Common myeloid progenitor, CD34-positive (primary cell): Measurements from ENCODE around the gene RXRB.
A peak's percentile ranks its signal among the peaks of the same experiment; 100 is the strongest.

Experiments used
- CTCF ChIA-PET: fragments of 350-600 bp; sonication (Branson Sonifier 250); formaldehyde crosslinking; loops from one replicate; lab custom pipeline; 2021; ENCODE audit warnings: antibody characterized with exemption; lab: Charles Lee
- POLR2A ChIA-PET: fragments of 350-600 bp; sonication (Branson Sonifier 250); formaldehyde crosslinking; loops from one replicate; lab custom pipeline; 2021; ENCODE audit warnings: antibody characterized with exemption; lab: Charles Lee
- DNase-seq, 3 donors: peaks; one replicate each; pipeline versions ENCODE4 v3.0.0 to v3.0.0-alpha.2; 2013
- H3K27ac ChIP-seq, 2 experiments: 1 replicate in 1 of 2; 2 replicates in 1 of 2; pipeline ENCODE4 v1.7.0; 2013; ENCODE audit warnings: inconsistent platforms in 2 of 2, low read length in 2 of 2, mild to moderate bottlenecking in 2 of 2, low read depth in 1 of 2, moderate library complexity in 1 of 2; ENCODE audit not compliant: severe bottlenecking in 2 of 2, insufficient read depth in 1 of 2, poor library complexity in 1 of 2
- H3K27me3 ChIP-seq, 5 experiments: replicated peaks in 2 of 5; 1 replicate in 3 of 5; 2 replicates in 2 of 5; pipeline versions ENCODE4 v1.6.1 to v1.7.0; 2013; ENCODE audit warnings: low read length in 4 of 5, mild to moderate bottlenecking in 2 of 5, moderate library complexity in 2 of 5, inconsistent platforms in 1 of 5; ENCODE audit not compliant: insufficient read depth in 5 of 5, control insufficient read depth in 4 of 5
- H3K36me3 ChIP-seq, 4 experiments: 1 replicate in 2 of 4; 2 replicates in 2 of 4; pipeline versions ENCODE4 v1.6.1 to v1.7.0; 2013; ENCODE audit warnings: low read length in 3 of 4, control low read depth in 1 of 4, mild to moderate bottlenecking in 1 of 4; ENCODE audit not compliant: control insufficient read depth in 4 of 4, insufficient read depth in 4 of 4
- H3K4me1 ChIP-seq, 4 experiments: 1 replicate in 3 of 4; 2 replicates in 1 of 4; pipeline versions ENCODE4 v1.6.1 to v1.7.1; 2013; ENCODE audit warnings: low read length in 3 of 4, mild to moderate bottlenecking in 3 of 4, control low read depth in 1 of 4, inconsistent platforms in 1 of 4, moderate library complexity in 1 of 4; ENCODE audit not compliant: control insufficient read depth in 4 of 4, insufficient read depth in 4 of 4; ENCODE audit errors: control extremely low read depth in 1 of 4
- H3K4me3 ChIP-seq, 7 experiments: 1 replicate in 4 of 7; 2 replicates in 3 of 7; pipeline versions ENCODE4 v1.5.1 to v1.7.0; 2013; ENCODE audit warnings: mild to moderate bottlenecking in 7 of 7, low read length in 6 of 7, moderate library complexity in 6 of 7, inconsistent platforms in 2 of 7, low read depth in 2 of 7, control low read depth in 1 of 7; ENCODE audit not compliant: insufficient read depth in 4 of 7, control insufficient read depth in 1 of 7; ENCODE audit errors: extremely low read depth in 1 of 7
- H3K9me3 ChIP-seq, 5 experiments: 1 replicate in 4 of 5; 2 replicates in 1 of 5; pipeline versions ENCODE4 v1.6.1 to v1.7.1; 2013; ENCODE audit warnings: low read length in 4 of 5, mild to moderate bottlenecking in 2 of 5, inconsistent platforms in 1 of 5, low read depth in 1 of 5, moderate library complexity in 1 of 5; ENCODE audit not compliant: control insufficient read depth in 4 of 5, insufficient read depth in 2 of 5; ENCODE audit errors: control extremely low read depth in 1 of 5
- whole genome bisulfite sequencing: methylation state at CpG from one replicate; pipeline ENCODE4 v1.1.5; 2013; ENCODE audit not compliant: insufficient coverage; 5-methylcytosine and 5-hydroxymethylcytosine counted together

The RXRB gene

GRCh38 chr6:33164665-33165373 is 35.6 kb downstream of the RXRB start:
- Histone ChIP-seq H3K9me3 (no peaks in the 10 kb centered on the region), H3K27ac (no peak overlapping the region), H3K36me3 (no peaks in the 10 kb centered on the region), H3K4me3 (no peak overlapping the region), H3K27me3 (peaks cover 0 to 5% (median 0%) of the 10 kb centered on the region in 5 experiments), H3K4me1 (peaks cover 0 to 20% (median 14%) of the 10 kb centered on the region in 4 experiments)
- DNase-seq = no peak
- ChIA-PET CTCF (interaction anchor here (0.9 to 7.0 kb wide), 4 partner anchors 10 to 53 kb away, joined by 3 to 62 read pairs (median 4); no protein-coding TSS in a partner anchor), POLR2A (interaction anchor here (0.8 kb wide), 1 partner anchor 15 kb away, joined by 3 read pairs; no protein-coding TSS in a partner anchor)
- WGBS = 88% methylated on average over 6 of the region's 14 CpGs

- DNase-seq = no peak
- ChIA-PET POLR2A (interaction anchor here (0.8 kb wide), 1 partner anchor 14 kb away, joined by 3 read pairs; no protein-coding TSS in a partner anchor), CTCF (interaction anchor here (0.9 to 7.0 kb wide), 5 partner anchors 10 to 52 kb away, joined by 3 to 62 read pairs (median 4); no protein-coding TSS in a partner anchor)
- WGBS = 71% methylated on average over 4 of the region's 10 CpGs
- H3K4me3 ChIP-seq = no peak overlapping the region
- H3K36me3 ChIP-seq = no peaks in the 10 kb centered on the region
- no peak overlapping the region for H3K27ac ChIP-seq
- peaks cover 0 to 20% (median 14%) of the 10 kb centered on the region in 4 experiments for H3K4me1 ChIP-seq
- no peaks in the 10 kb centered on the region for H3K9me3 ChIP-seq
- H3K27me3 ChIP-seq = peaks cover 0 to 5% (median 0%) of the 10 kb centered on the region in 5 experiments
Observed at GRCh38 chr6:33164176-33164575, 36.3 kb downstream of the RXRB start.

GRCh38 chr6:33163540-33163939 is 36.9 kb downstream of the RXRB start:
- 93% methylated on average over 9 of the region's 10 CpGs for WGBS
- Histone ChIP-seq H3K27ac (no peak overlapping the region), H3K4me3 (no peak overlapping the region), H3K36me3 (no peaks in the 10 kb centered on the region), H3K9me3 (no peaks in the 10 kb centered on the region), H3K4me1 (peaks cover 0 to 20% (median 14%) of the 10 kb centered on the region in 4 experiments), H3K27me3 (peaks cover 0 to 5% (median 0%) of the 10 kb centered on the region in 5 experiments)
- ChIA-PET POLR2A (no interaction called here), CTCF (interaction anchor here (0.9 to 7.0 kb wide), 3 partner anchors 11 to 43 kb away, joined by 3 to 62 read pairs (median 4); no protein-coding TSS in a partner anchor)
- DNase-seq = no peak

GRCh38 chr6:33161354-33162331 is 38.8 kb downstream of the RXRB start:
- Histone ChIP-seq H3K4me1 (peaks cover 0 to 20% (median 14%) of the 10 kb centered on the region in 4 experiments), H3K4me3 (peak overlapping the region; percentile 19 to 78 (median 57)), H3K9me3 (no peaks in the 10 kb centered on the region), H3K36me3 (no peaks in the 10 kb centered on the region), H3K27ac (no peak overlapping the region), H3K27me3 (peaks cover 0 to 5% (median 0%) of the 10 kb centered on the region in 5 experiments)
- DNase-seq = peak; percentile 61 to 74 (median 73)
- WGBS = 5% methylated on average over 48 of the region's 58 CpGs
- CTCF ChIA-PET = interaction anchor here (0.7 to 7.0 kb wide), 18 partner anchors 7 to 228 kb away, joined by 3 to 62 read pairs (median 3); partner anchors contain the start of gene COL11A2
- POLR2A ChIA-PET = interaction anchor here (1.3 kb wide), 1 partner anchor 88 kb away, joined by 3 read pairs; no protein-coding TSS in a partner anchor

- Histone ChIP-seq H3K36me3 (no peaks in the 10 kb centered on the region), H3K4me3 (no peak overlapping the region), H3K27ac (no peak overlapping the region), H3K27me3 (peaks cover 0 to 5% (median 0%) of the 10 kb centered on the region in 5 experiments), H3K4me1 (peaks cover 0 to 20% (median 14%) of the 10 kb centered on the region in 4 experiments), H3K9me3 (no peaks in the 10 kb centered on the region)
- WGBS = 61% methylated on average over 12 of the region's 13 CpGs
- peak; percentile 29 to 44 (median 34) for DNase-seq
- ChIA-PET CTCF (interaction anchor here (0.7 to 7.0 kb wide), 14 partner anchors 9 to 227 kb away, joined by 3 to 62 read pairs (median 4); no protein-coding TSS in a partner anchor), POLR2A (no interaction called here)
Observed at GRCh38 chr6:33160728-33161344, 39.6 kb downstream of the RXRB start.

GRCh38 chr6:33160096-33160495 is 40.4 kb downstream of the RXRB start:
- H3K4me3 ChIP-seq = no peak overlapping the region
- no peaks in the 10 kb centered on the region for H3K9me3 ChIP-seq
- no peak for DNase-seq
- H3K27ac ChIP-seq = no peak overlapping the region
- no peaks in the 10 kb centered on the region for H3K36me3 ChIP-seq
- WGBS = 97% methylated on average over 10 of the region's 11 CpGs
- POLR2A ChIA-PET = no interaction called here
- H3K4me1 ChIP-seq = peaks cover 0 to 20% (median 14%) of the 10 kb centered on the region in 4 experiments
- CTCF ChIA-PET = interaction anchor here (0.9 to 7.0 kb wide), 15 partner anchors 9 to 226 kb away, joined by 3 to 62 read pairs (median 5); no protein-coding TSS in a partner anchor
- H3K27me3 ChIP-seq = peaks cover 0 to 5% (median 0%) of the 10 kb centered on the region in 5 experiments
